Endothelial cell (in vitro differentiated cells): Measurements from ENCODE around the gene DAPK1. TPM values are rescaled to one million over a fixed set of nuclear protein-coding genes. Genes with fewer than 3 reads are reported as not detected.

Experiments
- DNase-seq: peaks from one replicate; pipeline ENCODE4 v3.0.0; 2021; ENCODE audit warnings: low spot score
- H3K27ac Mint-ChIP-seq: one replicate; pipeline ENCODE4 v1.8.0; 2021; ENCODE audit warnings: mixed read lengths, inconsistent platforms; ENCODE audit not compliant: unreplicated experiment
- H3K27me3 Mint-ChIP-seq: one replicate; pipeline ENCODE4 v1.8.0; 2021; ENCODE audit warnings: mild to moderate bottlenecking, moderate library complexity, mixed read lengths, inconsistent platforms; ENCODE audit not compliant: unreplicated experiment
- H3K36me3 Mint-ChIP-seq: one replicate; pipeline ENCODE4 v1.8.0; 2021; ENCODE audit warnings: mild to moderate bottlenecking, low read depth, mixed read lengths, inconsistent platforms; ENCODE audit not compliant: unreplicated experiment
- H3K4me1 Mint-ChIP-seq: one replicate; pipeline ENCODE4 v1.8.0; 2021; ENCODE audit warnings: mild to moderate bottlenecking, mixed read lengths, inconsistent platforms; ENCODE audit not compliant: unreplicated experiment
- H3K4me3 Mint-ChIP-seq: one replicate; pipeline ENCODE4 v1.8.0; 2021; ENCODE audit warnings: mild to moderate bottlenecking, mixed read lengths, inconsistent platforms; ENCODE audit not compliant: unreplicated experiment
- H3K9me3 Mint-ChIP-seq: one replicate; pipeline ENCODE4 v1.8.0; 2021; ENCODE audit warnings: mixed read lengths, inconsistent platforms; ENCODE audit not compliant: unreplicated experiment
- total RNA-seq: library from RNA; stranded (reverse); fragmentation: NEBNext Ultra II Directional; extraction: Animal tissue kit (Norgen Biotek cat#: 25700); gene quantifications from one replicate; pipeline ENCODE4 v1.2.1, GENCODE V29; 2021; ENCODE audit not compliant: unreplicated experiment
- TF ChIP-seq, protein P1 (sequence below): fragments of 200-600 bp; sonication (generic); IDR thresholded peaks from one replicate; pipeline ENCODE4 v1.5.0; 2021; ENCODE audit warnings: antibody characterized with exemption; ENCODE audit not compliant: unreplicated experiment

The DAPK1 gene
- total RNA-seq, 1 donor from 2014 or later, result 36.8 TPM

DNA sequence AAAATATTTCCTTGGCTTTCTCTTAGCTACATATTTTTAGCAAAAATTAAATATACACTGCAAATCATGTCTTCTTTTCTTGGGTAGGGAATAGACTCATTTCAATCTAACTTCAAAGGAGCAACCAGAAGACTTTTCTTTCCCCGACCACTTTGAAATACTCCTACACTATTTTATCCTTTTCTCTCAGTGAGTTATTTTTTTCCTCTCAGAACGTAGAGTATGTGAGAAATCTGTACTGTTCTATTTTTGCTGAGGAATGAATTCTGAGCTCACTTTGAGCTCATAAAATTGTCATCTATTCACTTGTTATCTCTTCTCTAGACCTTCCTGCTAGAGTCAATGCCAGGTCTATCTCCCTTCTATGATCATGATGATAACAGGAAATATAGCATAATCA is 22.2 kb upstream of the DAPK1 start:
- Mint-ChIP-seq H3K9me3 (no peaks in the 10 kb centered on the region), H3K27me3 (peaks cover 1% of the 10 kb centered on the region), H3K36me3 (no peaks in the 10 kb centered on the region), H3K4me3 (no peak overlapping the region), H3K27ac (no peak overlapping the region), H3K4me1 (no peaks in the 10 kb centered on the region)
- TF ChIP-seq, protein P1, sequence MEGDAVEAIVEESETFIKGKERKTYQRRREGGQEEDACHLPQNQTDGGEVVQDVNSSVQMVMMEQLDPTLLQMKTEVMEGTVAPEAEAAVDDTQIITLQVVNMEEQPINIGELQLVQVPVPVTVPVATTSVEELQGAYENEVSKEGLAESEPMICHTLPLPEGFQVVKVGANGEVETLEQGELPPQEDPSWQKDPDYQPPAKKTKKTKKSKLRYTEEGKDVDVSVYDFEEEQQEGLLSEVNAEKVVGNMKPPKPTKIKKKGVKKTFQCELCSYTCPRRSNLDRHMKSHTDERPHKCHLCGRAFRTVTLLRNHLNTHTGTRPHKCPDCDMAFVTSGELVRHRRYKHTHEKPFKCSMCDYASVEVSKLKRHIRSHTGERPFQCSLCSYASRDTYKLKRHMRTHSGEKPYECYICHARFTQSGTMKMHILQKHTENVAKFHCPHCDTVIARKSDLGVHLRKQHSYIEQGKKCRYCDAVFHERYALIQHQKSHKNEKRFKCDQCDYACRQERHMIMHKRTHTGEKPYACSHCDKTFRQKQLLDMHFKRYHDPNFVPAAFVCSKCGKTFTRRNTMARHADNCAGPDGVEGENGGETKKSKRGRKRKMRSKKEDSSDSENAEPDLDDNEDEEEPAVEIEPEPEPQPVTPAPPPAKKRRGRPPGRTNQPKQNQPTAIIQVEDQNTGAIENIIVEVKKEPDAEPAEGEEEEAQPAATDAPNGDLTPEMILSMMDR, result no peak
- no peak for DNase-seq

DNA sequence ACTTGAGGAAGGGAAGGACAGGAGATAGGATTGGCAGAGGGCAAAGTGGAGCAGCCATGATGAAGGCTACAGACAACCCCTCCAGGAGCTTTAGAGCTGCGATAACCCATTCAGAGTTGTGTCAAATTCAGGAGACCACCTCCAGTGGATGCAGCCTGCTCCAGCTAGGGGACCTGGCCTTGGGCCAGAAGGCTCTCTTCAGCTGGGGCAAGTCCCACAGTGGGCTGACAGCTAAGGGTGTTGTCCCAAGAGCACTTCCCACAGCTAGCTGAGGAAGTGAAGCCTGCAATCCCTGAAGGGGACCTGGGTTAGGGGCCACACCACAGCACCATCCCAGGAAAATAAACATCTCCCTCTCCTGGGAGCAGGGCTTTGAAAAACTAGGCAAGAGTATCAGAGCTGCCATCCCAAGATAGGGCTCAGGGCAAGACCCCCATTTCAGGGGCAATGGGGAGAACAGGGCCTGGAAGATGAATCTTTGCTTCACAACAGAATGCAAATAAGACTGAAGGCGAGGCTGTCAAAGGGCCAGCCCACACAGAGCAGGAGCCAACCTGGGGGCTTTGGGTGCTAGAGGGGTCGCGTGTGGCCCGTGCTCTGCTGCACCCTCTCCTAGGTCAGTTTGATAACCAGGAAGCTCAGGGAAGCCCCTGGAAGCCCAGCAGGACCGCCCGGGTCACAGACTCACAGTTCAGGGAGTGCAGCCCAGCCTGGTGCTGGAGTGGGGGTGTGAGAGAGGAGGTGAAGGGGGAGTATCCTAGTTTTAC is 19.3 kb upstream of the DAPK1 start:
- no peaks in the 10 kb centered on the region for H3K9me3 Mint-ChIP-seq
- H3K27ac Mint-ChIP-seq, result no peak overlapping the region
- H3K4me1 Mint-ChIP-seq, result no peaks in the 10 kb centered on the region
- H3K36me3 Mint-ChIP-seq, result no peaks in the 10 kb centered on the region
- H3K27me3 Mint-ChIP-seq, result peaks cover 1% of the 10 kb centered on the region
- TF ChIP-seq, protein P1, result no peak
- no peak overlapping the region for H3K4me3 Mint-ChIP-seq
- no peak for DNase-seq

DNA sequence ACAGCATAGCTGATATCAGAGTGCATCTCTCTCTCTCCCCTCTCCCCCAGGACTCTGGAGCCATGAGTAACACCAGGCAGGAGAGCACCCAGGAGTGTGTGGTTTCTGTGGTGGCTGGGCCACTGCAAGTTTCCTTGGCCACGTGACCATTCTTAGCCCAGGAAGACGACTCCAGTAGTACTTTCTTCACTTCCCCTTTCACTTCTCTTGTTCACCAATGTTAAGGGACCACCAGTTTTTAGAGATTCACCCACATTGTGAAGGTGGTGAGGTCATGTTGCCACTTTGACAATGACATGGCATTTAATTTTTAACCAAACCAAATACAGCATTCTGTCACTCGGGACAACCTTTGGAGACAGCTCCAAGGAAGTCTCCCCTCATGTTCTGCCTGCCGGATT is 17.9 kb upstream of the DAPK1 start:
- TF ChIP-seq, protein P1, result no peak
- Mint-ChIP-seq H3K36me3 (no peaks in the 10 kb centered on the region), H3K27ac (no peak overlapping the region), H3K27me3 (peaks cover 1% of the 10 kb centered on the region), H3K4me1 (no peaks in the 10 kb centered on the region), H3K9me3 (no peaks in the 10 kb centered on the region), H3K4me3 (no peak overlapping the region)
- no peak for DNase-seq

DNA sequence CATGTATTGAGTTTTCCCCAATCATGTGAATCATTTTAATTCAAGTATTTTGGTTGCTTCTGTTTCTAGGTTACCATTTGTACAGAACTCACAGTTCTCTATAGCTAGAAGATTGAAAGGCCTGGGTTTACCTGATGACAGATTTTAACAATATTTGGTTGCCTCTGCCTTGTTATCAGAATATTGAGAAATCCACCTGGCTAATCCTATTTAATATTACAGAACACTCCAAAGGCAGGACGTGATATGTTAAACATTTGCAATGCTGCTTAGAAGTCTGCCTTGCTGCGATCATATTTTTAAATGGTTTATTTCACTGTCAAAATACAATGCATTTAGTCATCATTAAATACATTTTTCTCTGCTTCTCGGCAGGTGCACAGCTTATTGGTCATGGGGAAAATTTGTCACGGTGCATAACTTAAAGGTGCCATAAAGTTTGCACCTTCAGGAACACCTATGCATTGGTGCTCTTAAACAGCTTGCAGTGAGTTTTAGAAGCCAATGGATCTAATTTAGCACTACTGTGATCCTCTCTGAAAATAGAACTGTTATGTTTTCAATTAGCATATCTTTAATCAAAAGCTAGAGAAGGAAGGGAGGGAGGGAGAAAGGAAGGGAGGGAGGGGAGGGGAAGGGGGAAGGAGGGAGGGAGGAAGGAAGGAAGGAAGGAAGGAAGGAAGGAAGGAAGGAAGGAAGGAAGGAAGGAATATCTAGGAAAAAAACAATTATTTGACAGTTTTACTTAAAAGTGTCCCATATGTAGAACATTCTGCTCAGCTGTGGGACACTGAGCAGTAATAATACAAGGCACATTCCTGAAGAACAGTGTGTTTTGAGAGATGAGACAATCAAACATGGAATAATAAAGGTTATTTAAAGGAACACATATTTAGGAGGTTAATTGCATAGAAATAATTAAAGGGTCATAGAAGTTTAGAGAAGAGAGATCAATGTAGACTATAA is 15.5 kb upstream of the DAPK1 start:
- TF ChIP-seq, protein P1, result no peak
- Mint-ChIP-seq H3K4me3 (no peak overlapping the region), H3K27me3 (peaks cover 1% of the 10 kb centered on the region), H3K9me3 (no peaks in the 10 kb centered on the region), H3K4me1 (no peaks in the 10 kb centered on the region), H3K27ac (no peak overlapping the region), H3K36me3 (no peaks in the 10 kb centered on the region)
- no peak for DNase-seq
